ENCODE measurements around the gene CLUH.
"Not testable (repeated sequence)": the region's sequence is repeated elsewhere in the genome, so short reads cannot be mapped to it uniquely, and the experiment has no call there.

CLUH gene

DNA sequence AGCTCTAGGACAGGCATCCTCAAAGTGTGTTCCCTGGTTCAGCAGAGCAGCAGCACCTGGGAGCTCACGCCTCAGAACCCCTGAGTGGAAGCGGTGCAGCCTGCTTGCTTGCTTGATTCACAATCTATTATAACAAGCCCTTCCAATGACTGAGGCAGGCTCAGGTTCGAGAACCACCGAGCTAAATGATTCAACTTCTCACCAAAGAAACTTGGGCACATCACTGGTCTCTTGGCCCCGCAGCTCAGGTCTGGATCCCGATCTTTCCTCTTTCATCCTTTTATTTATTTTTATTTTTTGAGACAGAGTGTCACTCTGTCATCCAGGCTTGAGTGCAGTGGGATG is 24.5 kb downstream of the CLUH start:
- no peak for DNase-seq (ENCODE audit: low read depth)
- H3K4me3 ChIP-seq (ENCODE audit: low read length): no peak overlapping the region
- no peak for TF ChIP-seq CTCF (IDR thresholded peaks at IDR 0.05; ENCODE audit: insufficient read depth, low read depth, low read length, missing control alignments)

DNA sequence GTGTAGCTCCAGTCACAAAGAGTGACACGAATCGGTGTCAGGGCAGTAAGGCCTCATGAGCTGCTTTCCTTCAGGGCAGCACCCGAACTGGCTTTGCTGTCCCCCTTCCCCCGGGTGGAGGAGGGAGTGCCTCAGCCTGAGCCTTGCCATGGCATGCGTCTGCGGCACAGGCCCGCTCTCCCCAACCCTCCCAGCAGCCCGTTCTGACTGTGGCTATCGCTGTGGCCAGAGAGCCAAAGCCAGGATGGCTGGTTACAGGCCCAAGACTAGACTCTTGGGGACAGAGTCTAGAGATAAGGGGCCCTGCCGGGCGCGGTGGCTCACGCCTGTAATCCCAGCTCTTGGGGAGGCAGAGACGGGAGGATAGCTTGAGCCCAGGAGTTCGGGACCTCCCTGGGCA is 25.9 kb downstream of the CLUH start:
- TF ChIP-seq CTCF (IDR thresholded peaks at IDR 0.05; ENCODE audit: insufficient read depth, low read depth, low read length, missing control alignments): no peak
- no peak for DNase-seq (ENCODE audit: low read depth)
- H3K4me3 ChIP-seq (ENCODE audit: low read length): no peak overlapping the region

- no peak for TF ChIP-seq CTCF (IDR thresholded peaks at IDR 0.05; ENCODE audit: insufficient read depth, low read depth, low read length, missing control alignments)
- no peak overlapping the region for H3K4me3 ChIP-seq (ENCODE audit: low read length)
- DNase-seq (ENCODE audit: low read depth): no peak
These were observed 27.0 kb downstream of the CLUH start for GRCh38 chr17:2684549-2684948.

DNA sequence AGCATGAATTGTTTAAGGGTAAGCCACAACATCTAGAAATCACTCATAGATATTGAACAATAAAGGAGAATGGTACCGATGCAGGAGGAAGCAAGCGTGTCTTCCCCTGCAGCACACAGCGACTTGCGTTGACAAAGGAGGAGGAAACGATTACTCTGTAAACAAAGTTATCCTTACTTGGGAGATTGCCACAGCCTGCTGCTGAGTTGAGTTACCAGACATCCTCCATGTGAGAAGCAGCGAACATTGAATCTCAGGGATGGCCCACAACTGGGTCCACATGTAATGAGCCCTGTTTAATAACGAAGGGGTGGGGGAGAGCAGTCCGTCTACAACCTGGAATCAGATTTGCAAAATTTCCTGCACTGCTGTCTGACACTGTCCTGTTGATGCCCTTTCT is 27.7 kb downstream of the CLUH start:
- no peak overlapping the region for H3K4me3 ChIP-seq (ENCODE audit: low read length)
- DNase-seq (ENCODE audit: low read depth): no peak
- TF ChIP-seq CTCF (IDR thresholded peaks at IDR 0.05; ENCODE audit: insufficient read depth, low read depth, low read length, missing control alignments): no peak

DNA sequence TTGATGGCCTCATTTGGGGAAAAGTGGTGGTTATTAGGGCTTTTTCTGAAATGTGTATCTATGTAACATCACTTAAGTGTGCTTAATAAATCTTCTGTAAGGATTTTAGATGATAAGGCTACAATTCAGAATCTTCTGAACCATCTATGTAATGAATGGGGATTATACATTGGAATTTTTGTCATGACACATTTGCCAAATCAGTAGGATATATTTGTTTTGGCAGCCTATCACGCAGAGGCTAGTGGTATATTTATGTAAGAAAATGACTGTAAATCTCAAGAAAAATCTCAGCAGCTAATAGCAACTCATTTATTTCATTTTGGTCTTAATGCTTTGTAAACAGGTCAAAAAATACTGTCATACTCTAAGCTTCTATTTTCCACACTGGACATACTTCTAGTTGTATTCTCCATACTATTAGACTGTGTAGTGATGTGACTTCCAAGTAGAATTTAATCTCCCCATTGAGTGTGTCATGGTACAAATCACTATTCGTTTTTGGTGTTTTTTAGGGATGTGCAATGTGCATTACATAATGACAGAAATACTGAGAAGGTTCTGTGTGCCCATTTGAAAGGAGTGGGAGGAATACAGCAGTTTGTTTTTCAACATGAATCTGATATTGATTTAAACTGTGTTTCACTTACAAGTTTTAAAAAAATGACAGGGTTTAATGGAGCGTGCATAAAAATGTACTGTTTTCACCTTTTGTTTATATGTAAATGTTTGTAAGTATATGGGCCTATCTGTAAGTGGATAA is 29.2 kb downstream of the CLUH start:
- DNase-seq (ENCODE audit: low read depth): no peak
- TF ChIP-seq CTCF (IDR thresholded peaks at IDR 0.05; ENCODE audit: insufficient read depth, low read depth, low read length, missing control alignments): no peak
- H3K4me3 ChIP-seq (ENCODE audit: low read length): no peak overlapping the region

- DNase-seq (ENCODE audit: low read depth): no peak
- no peak overlapping the region for H3K4me3 ChIP-seq (ENCODE audit: low read length)
- no peak for TF ChIP-seq CTCF (IDR thresholded peaks at IDR 0.05; ENCODE audit: insufficient read depth, low read depth, low read length, missing control alignments)
These were observed 29.9 kb downstream of the CLUH start for GRCh38 chr17:2681650-2682049.

DNA sequence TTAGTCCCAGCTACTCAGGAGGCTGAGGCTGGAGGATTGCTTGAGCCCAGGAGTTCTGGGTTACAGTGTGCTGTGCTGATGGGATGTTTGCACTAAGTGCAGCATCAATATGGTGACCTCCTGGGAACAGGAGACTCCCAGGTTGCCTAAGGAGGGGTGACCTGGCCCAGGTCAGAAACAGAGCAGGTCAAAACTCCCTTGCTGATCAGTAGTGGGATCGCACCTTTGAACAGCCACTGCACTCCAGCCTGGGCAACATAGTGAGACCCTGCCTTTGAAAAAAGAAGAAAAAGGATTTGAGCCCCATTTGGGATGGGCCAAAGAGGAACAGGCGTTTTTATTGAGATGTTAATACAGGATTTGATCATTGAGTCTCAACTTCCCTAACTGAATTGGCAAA is 30.6 kb downstream of the CLUH start:
- TF ChIP-seq CTCF (IDR thresholded peaks at IDR 0.05; ENCODE audit: insufficient read depth, low read depth, low read length, missing control alignments): no peak
- no peak for DNase-seq (ENCODE audit: low read depth)
- no peak overlapping the region for H3K4me3 ChIP-seq (ENCODE audit: low read length)

- not testable (repeated sequence) for DNase-seq (ENCODE audit: low read depth); H3K4me3 ChIP-seq (ENCODE audit: low read length)
These were observed 32.3 kb downstream of the CLUH start for GRCh38 chr17:2679247-2679646.
